MG63 (cell line): Measurements from ENCODE around the gene RBMS1. TPM values are rescaled to one million over a fixed set of nuclear protein-coding genes. Genes with fewer than 3 reads are reported as not detected.

Experiments
- DNase-seq: peaks from one replicate; pipeline ENCODE4 v3.0.0-alpha.2; 2020
- H3K27me3 ChIP-seq: fragments of 250-450 bp; sonication (Bioruptor Pico); 2 replicates; pipeline ENCODE4 v1.5.1; 2020; ENCODE audit warnings: mild to moderate bottlenecking, moderate library complexity
- H3K36me3 ChIP-seq: fragments of 250-450 bp; sonication (Bioruptor Pico); 2 replicates; pipeline ENCODE4 v1.5.1; 2020; ENCODE audit warnings: mild to moderate bottlenecking, moderate library complexity
- H3K4me3 ChIP-seq: fragments of 250-450 bp; sonication (Bioruptor Pico); 2 replicates; pipeline ENCODE4 v1.5.1; 2020; ENCODE audit warnings: mild to moderate bottlenecking, moderate library complexity
- H3K9me3 ChIP-seq: fragments of 250-450 bp; sonication (Bioruptor Pico); 2 replicates; pipeline ENCODE4 v1.5.1; 2020; ENCODE audit warnings: mild to moderate bottlenecking, moderate library complexity
- total RNA-seq: library from RNA; depleted of rRNA; stranded (reverse); fragments of >200 nt; shearing (Covaris generic); gene quantifications from 2 replicates; pipeline ENCODE4 v1.2.3, GENCODE V29; 2014; ENCODE audit warnings: low replicate concordance

Gene RBMS1
- total RNA-seq, 1 experiment from 2014 or later = 38.7 TPM

GRCh38 chr2:160390544-160391455 is 102.8 kb downstream of the RBMS1 start:
- no peak for DNase-seq
- Histone ChIP-seq H3K27me3 (no peaks in the 10 kb centered on the region), H3K4me3 (no peak overlapping the region), H3K9me3 (no peaks in the 10 kb centered on the region), H3K36me3 (peaks cover 36% of the 10 kb centered on the region)

GRCh38 chr2:160389875-160390274 is 103.7 kb downstream of the RBMS1 start:
- Histone ChIP-seq H3K27me3 (no peaks in the 10 kb centered on the region), H3K36me3 (peaks cover 40% of the 10 kb centered on the region), H3K4me3 (no peak overlapping the region), H3K9me3 (no peaks in the 10 kb centered on the region)
- DNase-seq = no peak

- Histone ChIP-seq H3K9me3 (no peaks in the 10 kb centered on the region), H3K4me3 (no peak overlapping the region), H3K27me3 (no peaks in the 10 kb centered on the region), H3K36me3 (peaks cover 40% of the 10 kb centered on the region)
- no peak for DNase-seq
Observed at GRCh38 chr2:160388464-160389263, 104.9 kb downstream of the RBMS1 start.

- H3K4me3 ChIP-seq = no peak overlapping the region
- peaks cover 39% of the 10 kb centered on the region for H3K36me3 ChIP-seq
- peak; percentile 93 for DNase-seq
- no peaks in the 10 kb centered on the region for H3K27me3 ChIP-seq
- no peaks in the 10 kb centered on the region for H3K9me3 ChIP-seq
Observed at GRCh38 chr2:160387558-160388262, 105.9 kb downstream of the RBMS1 start.

- H3K27me3 ChIP-seq = no peaks in the 10 kb centered on the region
- H3K36me3 ChIP-seq = peaks cover 36% of the 10 kb centered on the region
- no peaks in the 10 kb centered on the region for H3K9me3 ChIP-seq
- no peak overlapping the region for H3K4me3 ChIP-seq
- no peak for DNase-seq
Observed at GRCh38 chr2:160384791-160385190, 108.8 kb downstream of the RBMS1 start.

GRCh38 chr2:160381425-160381951 is 112.1 kb downstream of the RBMS1 start:
- Histone ChIP-seq H3K4me3 (no peak overlapping the region), H3K36me3 (peaks cover 32% of the 10 kb centered on the region), H3K27me3 (no peaks in the 10 kb centered on the region), H3K9me3 (no peaks in the 10 kb centered on the region)
- no peak for DNase-seq

GRCh38 chr2:160380611-160381010 is 113.0 kb downstream of the RBMS1 start:
- Histone ChIP-seq H3K4me3 (no peak overlapping the region), H3K36me3 (peaks cover 26% of the 10 kb centered on the region)
- no peak for DNase-seq

GRCh38 chr2:160380000-160380570 is 113.5 kb downstream of the RBMS1 start:
- Histone ChIP-seq H3K9me3 (no peaks in the 10 kb centered on the region), H3K4me3 (no peak overlapping the region), H3K36me3 (peaks cover 25% of the 10 kb centered on the region), H3K27me3 (no peaks in the 10 kb centered on the region)
- DNase-seq = no peak

More at GRCh38 chr2:160380611-160381010, 113.0 kb downstream of the RBMS1 start:
- no peaks in the 10 kb centered on the region for H3K27me3 ChIP-seq
- no peaks in the 10 kb centered on the region for H3K9me3 ChIP-seq

- no peak for DNase-seq
- Histone ChIP-seq H3K4me3 (no peak overlapping the region), H3K27me3 (no peaks in the 10 kb centered on the region), H3K9me3 (no peaks in the 10 kb centered on the region), H3K36me3 (peaks cover 18% of the 10 kb centered on the region)
Observed at GRCh38 chr2:160379399-160379798, 114.2 kb downstream of the RBMS1 start.

GRCh38 chr2:160377204-160377995 is 116.2 kb downstream of the RBMS1 start:
- Histone ChIP-seq H3K9me3 (no peaks in the 10 kb centered on the region), H3K4me3 (no peak overlapping the region), H3K27me3 (no peaks in the 10 kb centered on the region), H3K36me3 (peaks cover 9% of the 10 kb centered on the region)
- DNase-seq = no peak

GRCh38 chr2:160376576-160376975 is 117.0 kb downstream of the RBMS1 start:
- Histone ChIP-seq H3K27me3 (no peaks in the 10 kb centered on the region), H3K9me3 (no peaks in the 10 kb centered on the region), H3K4me3 (no peak overlapping the region), H3K36me3 (peaks cover 9% of the 10 kb centered on the region)
- no peak for DNase-seq

GRCh38 chr2:160375802-160376469 is 117.7 kb downstream of the RBMS1 start:
- DNase-seq = no peak
- no peak overlapping the region for H3K4me3 ChIP-seq
- no peaks in the 10 kb centered on the region for H3K9me3 ChIP-seq
- no peaks in the 10 kb centered on the region for H3K27me3 ChIP-seq
- peaks cover 9% of the 10 kb centered on the region for H3K36me3 ChIP-seq

- Histone ChIP-seq H3K27me3 (no peaks in the 10 kb centered on the region), H3K4me3 (no peak overlapping the region), H3K9me3 (no peaks in the 10 kb centered on the region), H3K36me3 (peaks cover 9% of the 10 kb centered on the region)
- DNase-seq = peak; percentile 36
Observed at GRCh38 chr2:160375037-160375436, 118.6 kb downstream of the RBMS1 start.

GRCh38 chr2:160373666-160374065 is 119.9 kb downstream of the RBMS1 start:
- Histone ChIP-seq H3K36me3 (peaks cover 9% of the 10 kb centered on the region), H3K9me3 (no peaks in the 10 kb centered on the region), H3K27me3 (no peaks in the 10 kb centered on the region), H3K4me3 (no peak overlapping the region)
- DNase-seq = no peak

GRCh38 chr2:160373263-160373662 is 120.3 kb downstream of the RBMS1 start:
- no peaks in the 10 kb centered on the region for H3K27me3 ChIP-seq
- peaks cover 9% of the 10 kb centered on the region for H3K36me3 ChIP-seq
- H3K9me3 ChIP-seq = no peaks in the 10 kb centered on the region
- no peak for DNase-seq
- H3K4me3 ChIP-seq = no peak overlapping the region
